NT2/D1 (cell line): ENCODE results near the gene TCERG1.

Experiments
- SUZ12 ChIP-seq: IDR thresholded peaks from 2 replicates; pipeline ENCODE4 v1.6.1; 2011; ENCODE audit not compliant: insufficient read length, insufficient read depth; ENCODE audit errors: extremely low read depth
- YY1 ChIP-seq: IDR thresholded peaks from 2 replicates; pipeline ENCODE4 v1.6.1; 2011; ENCODE audit not compliant: insufficient read length, insufficient read depth
- ZNF274 ChIP-seq: IDR thresholded peaks from 2 replicates; pipeline ENCODE4 v1.6.1; 2011; ENCODE audit warnings: mild to moderate bottlenecking, low read depth, low read length

DNA sequence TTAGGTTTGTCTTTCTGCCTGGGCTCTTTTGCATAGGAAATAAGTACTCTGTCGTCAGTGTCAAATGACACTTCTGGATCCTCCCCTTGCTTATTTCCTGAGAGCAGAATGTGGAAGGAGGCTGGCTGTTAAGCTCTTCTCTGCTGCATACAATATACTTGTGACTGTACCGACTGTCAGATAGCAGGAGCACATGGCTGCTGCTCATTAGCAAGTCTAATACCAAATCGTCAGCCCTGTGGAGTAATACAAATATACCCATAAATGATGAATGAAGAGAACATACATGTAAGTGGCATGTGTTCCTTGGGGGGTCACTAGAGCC, 69.0 kb downstream of the TCERG1 start, which contains the start of gene GPR151:
- TF ChIP-seq ZNF274 (no peak), YY1 (no peak), SUZ12 (no peak)
